PFSK-1 (cell line): Measurements from ENCODE around the gene KLHL22.
A peak's percentile ranks its signal among the peaks of the same experiment; 100 is the strongest.

Experiments
- FOXP2 ChIP-seq: optimal IDR thresholded peaks from 2 replicates; pipeline ENCODE3; 2011; ENCODE audit warnings: borderline replicate concordance, control low read depth, inconsistent platforms; ENCODE audit not compliant: insufficient read depth; ENCODE audit errors: extremely low read length, extremely low read depth
- POLR2AphosphoS5 ChIP-seq: IDR thresholded peaks from 2 replicates; pipeline ENCODE4 v1.6.1; 2012; ENCODE audit warnings: low read depth, mild to moderate bottlenecking, control low read depth, low read length, moderate library complexity
- SIN3A ChIP-seq: IDR thresholded peaks from 2 replicates; pipeline ENCODE4 v1.6.1; 2012; ENCODE audit warnings: mild to moderate bottlenecking, low read length, moderate library complexity, borderline replicate concordance; ENCODE audit not compliant: insufficient read depth
- TAF1 ChIP-seq: IDR thresholded peaks from 2 replicates; pipeline ENCODE4 v1.6.1; 2012; ENCODE audit warnings: low read length, control low read depth, borderline replicate concordance; ENCODE audit not compliant: insufficient read depth
- TF ChIP-seq, protein P1 (sequence below), 2 experiments: IDR thresholded peaks; 2 replicates each; pipeline versions ENCODE4 v1.6.1 to v1.8.0; 2011 to 2012; ENCODE audit warnings: low read depth in 2 of 2, low read length in 2 of 2, control low read depth in 1 of 2, inconsistent platforms in 1 of 2, mild to moderate bottlenecking in 1 of 2, moderate library complexity in 1 of 2; ENCODE audit not compliant: insufficient read depth in 1 of 2

The KLHL22 gene

GRCh38 chr22:20396639-20397038, 99.0 kb downstream of the KLHL22 start:
- TF ChIP-seq POLR2AphosphoS5 (no peak), SIN3A (no peak), FOXP2 (no peak), TAF1 (no peak)
- TF ChIP-seq, protein P1, sequence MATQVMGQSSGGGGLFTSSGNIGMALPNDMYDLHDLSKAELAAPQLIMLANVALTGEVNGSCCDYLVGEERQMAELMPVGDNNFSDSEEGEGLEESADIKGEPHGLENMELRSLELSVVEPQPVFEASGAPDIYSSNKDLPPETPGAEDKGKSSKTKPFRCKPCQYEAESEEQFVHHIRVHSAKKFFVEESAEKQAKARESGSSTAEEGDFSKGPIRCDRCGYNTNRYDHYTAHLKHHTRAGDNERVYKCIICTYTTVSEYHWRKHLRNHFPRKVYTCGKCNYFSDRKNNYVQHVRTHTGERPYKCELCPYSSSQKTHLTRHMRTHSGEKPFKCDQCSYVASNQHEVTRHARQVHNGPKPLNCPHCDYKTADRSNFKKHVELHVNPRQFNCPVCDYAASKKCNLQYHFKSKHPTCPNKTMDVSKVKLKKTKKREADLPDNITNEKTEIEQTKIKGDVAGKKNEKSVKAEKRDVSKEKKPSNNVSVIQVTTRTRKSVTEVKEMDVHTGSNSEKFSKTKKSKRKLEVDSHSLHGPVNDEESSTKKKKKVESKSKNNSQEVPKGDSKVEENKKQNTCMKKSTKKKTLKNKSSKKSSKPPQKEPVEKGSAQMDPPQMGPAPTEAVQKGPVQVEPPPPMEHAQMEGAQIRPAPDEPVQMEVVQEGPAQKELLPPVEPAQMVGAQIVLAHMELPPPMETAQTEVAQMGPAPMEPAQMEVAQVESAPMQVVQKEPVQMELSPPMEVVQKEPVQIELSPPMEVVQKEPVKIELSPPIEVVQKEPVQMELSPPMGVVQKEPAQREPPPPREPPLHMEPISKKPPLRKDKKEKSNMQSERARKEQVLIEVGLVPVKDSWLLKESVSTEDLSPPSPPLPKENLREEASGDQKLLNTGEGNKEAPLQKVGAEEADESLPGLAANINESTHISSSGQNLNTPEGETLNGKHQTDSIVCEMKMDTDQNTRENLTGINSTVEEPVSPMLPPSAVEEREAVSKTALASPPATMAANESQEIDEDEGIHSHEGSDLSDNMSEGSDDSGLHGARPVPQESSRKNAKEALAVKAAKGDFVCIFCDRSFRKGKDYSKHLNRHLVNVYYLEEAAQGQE (IDR thresholded peaks at IDR 0.05; ENCODE audit: insufficient read depth in 1 of 2, low read depth in 2 of 2, low read length in 2 of 2), result no peak

DNA sequence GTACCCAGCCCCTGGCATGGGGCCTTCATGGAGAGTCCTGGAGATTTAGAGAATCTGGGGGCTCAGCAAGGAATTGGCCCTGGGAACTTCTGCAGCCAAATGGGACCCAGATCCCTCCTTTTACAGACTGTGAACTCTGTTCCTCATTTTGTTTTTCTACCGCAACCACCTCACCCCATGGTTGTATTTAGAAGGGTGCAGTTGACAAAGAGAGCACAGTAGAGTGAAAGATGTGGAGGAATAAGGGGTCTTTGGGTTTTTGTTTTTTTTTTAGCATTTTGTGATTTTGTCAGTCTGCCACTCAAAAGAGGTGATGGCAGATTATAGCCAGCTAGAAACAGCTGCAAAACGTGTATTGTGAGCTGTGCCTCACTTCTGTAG, 99.7 kb downstream of the KLHL22 start:
- TF ChIP-seq FOXP2 (no peak), POLR2AphosphoS5 (no peak), TAF1 (no peak)
- TF ChIP-seq, protein P1 (IDR thresholded peaks at IDR 0.05; ENCODE audit: insufficient read depth in 1 of 2, low read depth in 2 of 2, low read length in 2 of 2), result no peak

DNA sequence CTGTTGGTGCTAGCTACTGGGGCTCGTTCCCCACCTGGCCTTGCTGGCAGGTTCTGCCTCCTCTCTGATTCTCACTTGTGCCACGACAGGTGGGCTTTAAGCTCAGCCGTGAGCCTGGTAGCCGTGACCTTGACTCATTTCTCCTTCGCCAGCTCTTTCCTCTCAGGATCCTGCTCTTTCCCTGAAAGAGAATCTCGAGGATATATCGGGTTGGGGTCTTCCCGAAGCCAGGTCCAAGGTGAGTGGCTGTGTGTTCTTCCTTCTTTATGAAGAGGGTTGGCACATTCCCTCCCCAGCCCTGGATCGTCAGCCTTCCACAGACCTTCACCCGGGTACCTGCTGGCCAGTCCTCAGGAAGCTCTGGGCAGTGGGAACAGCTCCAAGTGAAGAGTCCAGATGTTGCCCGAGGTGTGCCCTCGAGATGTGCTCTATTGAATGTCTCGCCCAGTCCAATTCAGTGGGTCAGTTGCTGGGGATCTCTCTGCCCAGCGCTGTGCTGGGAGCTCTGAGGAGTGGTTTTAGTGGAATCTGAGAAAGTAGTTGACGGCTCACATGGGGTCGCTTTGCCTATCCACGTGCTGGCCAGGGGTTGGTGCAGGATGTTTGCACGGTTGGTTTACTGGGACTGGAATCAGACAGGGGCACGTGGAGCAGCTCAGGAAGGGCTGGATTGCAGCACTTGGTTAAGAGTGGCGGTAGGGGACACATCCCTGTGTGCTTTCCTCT, 100.3 kb downstream of the KLHL22 start:
- TF ChIP-seq POLR2AphosphoS5 (no peak), TAF1 (no peak), SIN3A (no peak), FOXP2 (no peak)
- TF ChIP-seq, protein P1 (IDR thresholded peaks at IDR 0.05; ENCODE audit: insufficient read depth in 1 of 2, low read depth in 2 of 2, low read length in 2 of 2), result no peak

- TF ChIP-seq SIN3A (no peak), TAF1 (peak; percentile 57; the same call in 1 of the 2 replicates), POLR2AphosphoS5 (peak; percentile 75), FOXP2 (peak; percentile 64)
- TF ChIP-seq, protein P1 (IDR thresholded peaks at IDR 0.05; ENCODE audit: insufficient read depth in 1 of 2, low read depth in 2 of 2, low read length in 2 of 2), result peak in 1 of 2 experiments; percentile 5; a peak in 1 of 4 replicates
Observed at GRCh38 chr22:20393705-20394476, 101.7 kb downstream of the KLHL22 start, which contains the start of gene ZNF74. Gene ZNF74, plus strand, starts transcription at chr22:20394151. Its CDS starts 478 bp downstream, at chr22:20394629.
